Thyroid gland (tissue), 4 donors: ENCODE results near the gene ATP2A3. TPM values are rescaled to one million over a fixed set of nuclear protein-coding genes. Genes with fewer than 3 reads are reported as not detected.

Experiments
- DNase-seq, 2 donors: peaks; one replicate each; pipeline ENCODE4 v3.0.0-alpha.2; 2019
- H3K27ac ChIP-seq, 3 donors: fragments of 200-600 bp; sonication (generic); 1 replicate in 2 of 3; 2 replicates in 1 of 3; pipeline ENCODE4 v1.5.1; 2016 to 2019; ENCODE audit warnings: mild to moderate bottlenecking in 1 of 3, moderate library complexity in 1 of 3
- H3K27me3 ChIP-seq: fragments of 200-600 bp; sonication (generic); one replicate; pipeline ENCODE4 v1.5.1; 2019
- H3K36me3 ChIP-seq, 2 donors: fragments of 200-600 bp; sonication (generic); one replicate each; pipeline ENCODE4 v1.5.1; 2016 to 2019
- H3K4me1 ChIP-seq, 2 donors: fragments of 200-600 bp; sonication (generic); one replicate each; pipeline ENCODE4 v1.5.1; 2017 to 2019
- H3K4me3 ChIP-seq, 3 donors: fragments of 200-600 bp; sonication (generic); replicated peaks in 1 of 3; 1 replicate in 2 of 3; 2 replicates in 1 of 3; pipeline ENCODE4 v1.5.1; 2016; ENCODE audit warnings: mild to moderate bottlenecking in 1 of 3
- H3K9me3 ChIP-seq: fragments of 200-600 bp; sonication (generic); one replicate; pipeline ENCODE4 v1.5.1; 2017
- CTCF ChIP-seq, 6 experiments: fragments of 200-600 bp in 3 of 6; fragments of 450-650 bp in 3 of 6; sonication (generic) in 3 of 6; IDR thresholded peaks; one replicate each; pipeline ENCODE4 v1.5.1; 2016 to 2019; ENCODE audit warnings: antibody characterized with exemption in 6 of 6, mild to moderate bottlenecking in 2 of 6, inconsistent platforms in 1 of 6, moderate library complexity in 1 of 6
- POLR2A ChIP-seq, 2 donors: fragments of 450-650 bp; IDR thresholded peaks; one replicate each; pipeline ENCODE4 v1.6.1; 2017; ENCODE audit warnings: antibody characterized with exemption in 2 of 2, mild to moderate bottlenecking in 2 of 2, moderate library complexity in 1 of 2
- WGBS, 2 donors: methylation state at CpG; one replicate each; pipeline ENCODE4 v1.1.5; 2017; 5-methylcytosine and 5-hydroxymethylcytosine counted together
- intact Hi-C: fragments of 100-400 bp; cut with DNase I; formaldehyde crosslinking; loops from one replicate; pipeline ENCODE4 v1.15.1; 2023
- total RNA-seq, 4 donors: library from RNA; depleted of rRNA; stranded (reverse); fragments of >200 nt; gene quantifications; one replicate each; pipeline ENCODE4 v1.2.3, GENCODE V29; 2016

ATP2A3 gene
- total RNA-seq, 4 donors from 2014 or later = 6.9 to 18.6 (median 9.1) TPM

- intact Hi-C loops = loop anchor here (5.0 kb wide), 1 partner anchor 64 kb away; no protein-coding TSS in a partner anchor
- 67 to 76% methylated on average over 13 of the region's 13 CpGs for WGBS, 2 donors
These were observed 36.9 kb upstream of the ATP2A3 start for GRCh38 chr17:4001048-4001590.

GRCh38 chr17:3998436-3998835 lies 34.2 kb upstream of the ATP2A3 start:
- no peaks in the 10 kb centered on the region for H3K4me1 ChIP-seq
- DNase-seq = no peak
- H3K9me3 ChIP-seq = no peaks in the 10 kb centered on the region
- TF ChIP-seq CTCF (IDR thresholded peaks at IDR 0.05) = no peak
- TF ChIP-seq POLR2A (IDR thresholded peaks at IDR 0.05) = no peak
- H3K36me3 ChIP-seq = no peaks in the 10 kb centered on the region
- no peak overlapping the region for H3K27ac ChIP-seq
- WGBS, 2 donors = 89% methylated on average over 4 of the region's 4 CpGs
- intact Hi-C loops = no loop called here
- H3K4me3 ChIP-seq = no peak overlapping the region
- no peaks in the 10 kb centered on the region for H3K27me3 ChIP-seq

More at GRCh38 chr17:4001048-4001590, 36.9 kb upstream of the ATP2A3 start:
- H3K36me3 ChIP-seq = peaks cover 1 to 8% of the 10 kb centered on the region in 2 donors
- TF ChIP-seq CTCF (IDR thresholded peaks at IDR 0.05) = no peak
- no peak for TF ChIP-seq POLR2A (IDR thresholded peaks at IDR 0.05)
- no peaks in the 10 kb centered on the region for H3K27me3 ChIP-seq
- H3K27ac ChIP-seq = no peak overlapping the region
- DNase-seq = no peak
- no peak overlapping the region for H3K4me3 ChIP-seq
- H3K4me1 ChIP-seq = no peaks in the 10 kb centered on the region
- H3K9me3 ChIP-seq = no peaks in the 10 kb centered on the region

- Histone ChIP-seq H3K27ac (no peak overlapping the region), H3K4me3 (no peak overlapping the region), H3K36me3 (no peaks in the 10 kb centered on the region), H3K4me1 (no peaks in the 10 kb centered on the region), H3K27me3 (no peaks in the 10 kb centered on the region), H3K9me3 (no peaks in the 10 kb centered on the region)
- WGBS, 2 donors = 65 to 69% methylated on average over 1 of the region's 1 CpG
- intact Hi-C loops = no loop called here
- TF ChIP-seq CTCF (IDR thresholded peaks at IDR 0.05) = no peak
- TF ChIP-seq POLR2A (IDR thresholded peaks at IDR 0.05) = no peak
- no peak for DNase-seq
These were observed 30.8 kb upstream of the ATP2A3 start for GRCh38 chr17:3995067-3995466.

GRCh38 chr17:3994221-3994576 lies 30.0 kb upstream of the ATP2A3 start:
- WGBS, 2 donors = 83 to 94% methylated on average over 1 of the region's 1 CpG
- intact Hi-C loops = no loop called here
- no peak for DNase-seq
- no peaks in the 10 kb centered on the region for H3K36me3 ChIP-seq
- no peak for TF ChIP-seq POLR2A (IDR thresholded peaks at IDR 0.05)
- no peak for TF ChIP-seq CTCF (IDR thresholded peaks at IDR 0.05)
- no peaks in the 10 kb centered on the region for H3K9me3 ChIP-seq
- H3K27ac ChIP-seq = no peak overlapping the region
- H3K4me3 ChIP-seq = no peak overlapping the region
- H3K4me1 ChIP-seq = peaks cover 0 to 2% of the 10 kb centered on the region in 2 donors
- H3K27me3 ChIP-seq = no peaks in the 10 kb centered on the region

GRCh38 chr17:3993493-3994220 lies 29.4 kb upstream of the ATP2A3 start:
- DNase-seq = no peak
- intact Hi-C loops = no loop called here
- Histone ChIP-seq H3K4me3 (no peak overlapping the region), H3K27me3 (no peaks in the 10 kb centered on the region), H3K36me3 (no peaks in the 10 kb centered on the region), H3K27ac (no peak overlapping the region), H3K9me3 (no peaks in the 10 kb centered on the region), H3K4me1 (peaks cover 0 to 8% of the 10 kb centered on the region in 2 donors)
- TF ChIP-seq POLR2A (IDR thresholded peaks at IDR 0.05) (no peak), CTCF (IDR thresholded peaks at IDR 0.05) (no peak)
- WGBS, 2 donors = 75 to 79% methylated on average over 8 of the region's 8 CpGs
